Activated naive CD8-positive, alpha-beta T cell treated with anti-CD3 and anti-CD28 coated beads, Interleukin-2, amount 50 U/mL, for 24 hours (primary cell): ENCODE data around the gene GRIN2D.

Experiments used
- ATAC-seq: fragments of 150-1000 bp; cut with Tn5 transposase; one replicate; pipeline ENCODE4 v1.10.0; 2021
- DNase-seq: peaks from one replicate; pipeline ENCODE4 v3.0.0; 2021
- H3K27ac Mint-ChIP-seq: one replicate; pipeline ENCODE4 v1.8.0; 2021; ENCODE audit warnings: mild to moderate bottlenecking, mixed read lengths
- H3K27me3 Mint-ChIP-seq: one replicate; pipeline ENCODE4 v1.8.0; 2021; ENCODE audit warnings: mixed read lengths
- H3K36me3 Mint-ChIP-seq: one replicate; pipeline ENCODE4 v1.8.0; 2021; ENCODE audit warnings: low read depth, mixed read lengths
- H3K4me1 Mint-ChIP-seq: one replicate; pipeline ENCODE4 v1.8.0; 2021; ENCODE audit warnings: mixed read lengths
- H3K4me3 Mint-ChIP-seq: one replicate; pipeline ENCODE4 v1.8.0; 2021; ENCODE audit warnings: mild to moderate bottlenecking, moderate library complexity, mixed read lengths
- H3K9me3 Mint-ChIP-seq: one replicate; pipeline ENCODE4 v1.8.0; 2021; ENCODE audit warnings: mixed read lengths

GRIN2D gene

DNA sequence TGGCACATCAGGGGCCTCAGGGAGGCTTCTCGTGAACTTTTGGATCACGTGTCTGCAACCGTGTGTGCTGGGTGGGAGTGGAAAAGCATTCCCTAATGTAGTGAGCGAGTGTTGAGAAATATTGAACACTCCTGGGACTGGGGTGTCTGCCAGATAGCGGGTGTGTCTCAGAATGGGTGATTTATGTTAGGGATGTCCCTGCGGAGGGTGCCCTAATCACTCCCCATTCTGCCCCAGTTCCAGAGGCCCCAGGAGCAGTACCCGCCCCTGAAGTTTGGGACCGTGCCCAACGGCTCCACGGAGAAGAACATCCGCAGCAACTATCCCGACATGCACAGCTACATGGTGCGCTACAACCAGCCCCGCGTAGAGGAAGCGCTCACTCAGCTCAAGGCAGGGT lies 28.1 kb downstream of the GRIN2D start:
- Mint-ChIP-seq H3K4me1 (peaks cover 29% of the 10 kb centered on the region), H3K4me3 (no peak overlapping the region), H3K27me3 (peaks cover 21% of the 10 kb centered on the region), H3K9me3 (no peaks in the 10 kb centered on the region), H3K36me3 (no peaks in the 10 kb centered on the region), H3K27ac (no peak overlapping the region)
- DNase-seq: no peak
- ATAC-seq: no peak

DNA sequence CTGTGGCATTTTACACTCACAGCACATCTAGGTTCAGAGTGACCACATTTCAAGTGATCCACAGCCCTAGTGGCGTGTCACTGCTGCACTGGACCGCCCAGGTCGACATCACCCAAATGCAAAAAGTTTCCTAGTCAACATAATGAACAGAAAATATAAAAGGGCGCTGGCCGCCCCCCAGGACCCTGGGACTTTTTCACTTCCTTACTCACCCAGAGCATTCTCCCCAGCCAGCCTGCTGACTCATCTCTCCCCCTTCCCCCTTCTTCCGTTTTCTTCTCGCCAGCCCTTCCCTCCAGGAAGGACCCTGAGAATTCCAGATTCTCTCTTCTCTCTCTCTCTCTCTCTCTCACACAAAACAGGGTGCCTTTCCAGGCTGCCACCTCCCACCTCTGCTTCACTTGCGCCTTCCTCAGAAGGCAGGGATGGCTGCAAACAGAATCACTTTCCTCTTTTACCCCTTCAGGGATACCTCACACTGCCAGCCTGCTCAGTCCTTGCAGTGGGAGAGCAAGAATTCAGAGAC lies 31.3 kb downstream of the GRIN2D start:
- Mint-ChIP-seq H3K27ac (peak overlapping the region; percentile 45), H3K27me3 (peaks cover 10% of the 10 kb centered on the region), H3K4me1 (peaks cover 11% of the 10 kb centered on the region), H3K36me3 (no peaks in the 10 kb centered on the region), H3K4me3 (no peak overlapping the region), H3K9me3 (no peaks in the 10 kb centered on the region)
- ATAC-seq: peak; percentile 55
- DNase-seq: no peak

DNA sequence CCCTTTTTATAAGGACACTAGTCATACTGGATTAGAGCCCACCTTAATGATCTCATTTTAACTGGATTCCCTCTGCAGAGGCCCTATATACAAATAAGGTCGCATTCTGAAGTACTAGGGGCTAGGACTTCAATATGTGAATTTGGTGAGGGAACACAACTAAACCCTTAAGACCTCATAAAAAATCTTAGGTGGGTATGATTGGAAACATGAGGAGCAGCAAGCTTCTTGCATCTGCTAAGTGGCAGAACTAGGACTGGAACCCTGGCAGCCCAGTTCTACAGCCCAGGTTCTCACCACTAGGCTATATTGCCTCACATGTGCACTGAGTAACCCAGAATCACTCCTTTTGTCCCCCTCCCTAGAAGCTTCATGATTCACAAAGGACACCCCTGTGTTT lies 35.2 kb downstream of the GRIN2D start:
- Mint-ChIP-seq H3K27me3 (peaks cover 6% of the 10 kb centered on the region), H3K9me3 (no peaks in the 10 kb centered on the region), H3K36me3 (no peaks in the 10 kb centered on the region), H3K4me1 (peaks cover 9% of the 10 kb centered on the region), H3K27ac (no peak overlapping the region), H3K4me3 (no peak overlapping the region)
- DNase-seq (no peak), ATAC-seq (no peak)

DNA sequence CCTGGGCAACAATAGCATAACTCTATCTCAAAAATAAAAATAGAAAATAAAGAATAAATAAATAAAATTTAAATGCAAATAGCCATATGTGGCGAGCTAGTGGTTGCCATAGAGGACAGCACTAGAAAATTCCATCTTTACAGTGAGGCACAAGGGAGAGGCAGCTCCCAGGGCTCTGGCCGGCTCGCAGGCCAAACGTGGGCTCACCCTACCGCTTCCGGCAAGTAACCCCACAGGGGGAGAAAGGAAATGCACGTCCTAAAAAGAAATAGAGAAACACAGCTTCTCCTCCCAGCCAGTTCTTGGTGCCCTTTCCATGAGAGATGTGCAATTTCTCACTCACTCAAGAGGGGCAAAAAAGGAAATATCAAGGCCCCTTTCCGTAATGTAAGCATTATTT lies 39.9 kb downstream of the GRIN2D start:
- Mint-ChIP-seq H3K27me3 (peaks cover 15% of the 10 kb centered on the region), H3K9me3 (no peaks in the 10 kb centered on the region), H3K27ac (no peak overlapping the region), H3K4me3 (no peak overlapping the region), H3K4me1 (no peaks in the 10 kb centered on the region), H3K36me3 (no peaks in the 10 kb centered on the region)
- DNase-seq (no peak), ATAC-seq (no peak)

DNA sequence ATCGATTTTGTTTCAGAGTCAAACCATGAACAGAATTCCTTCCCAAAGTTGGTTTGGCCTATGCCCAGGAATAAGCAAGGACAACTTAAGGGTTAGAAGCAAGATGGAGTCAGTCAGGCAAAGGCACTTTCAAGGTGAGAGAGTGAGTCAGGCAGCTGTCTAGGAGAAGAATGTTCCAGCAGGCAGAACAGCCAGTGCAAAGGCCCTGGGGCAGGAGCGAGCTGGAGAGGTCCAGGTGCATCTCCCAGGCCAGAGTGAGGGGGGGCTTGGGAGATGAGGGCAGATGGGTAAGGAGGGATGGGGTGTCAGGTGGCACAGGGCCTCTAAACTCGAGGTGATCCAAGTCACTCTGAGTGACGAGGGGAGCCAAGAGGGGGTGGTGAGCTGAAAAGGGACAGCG lies 43.1 kb downstream of the GRIN2D start:
- Mint-ChIP-seq H3K9me3 (no peaks in the 10 kb centered on the region), H3K27me3 (peaks cover 20% of the 10 kb centered on the region), H3K27ac (no peak overlapping the region), H3K4me1 (no peaks in the 10 kb centered on the region), H3K36me3 (no peaks in the 10 kb centered on the region), H3K4me3 (no peak overlapping the region)
- ATAC-seq (no peak), DNase-seq (no peak)

DNA sequence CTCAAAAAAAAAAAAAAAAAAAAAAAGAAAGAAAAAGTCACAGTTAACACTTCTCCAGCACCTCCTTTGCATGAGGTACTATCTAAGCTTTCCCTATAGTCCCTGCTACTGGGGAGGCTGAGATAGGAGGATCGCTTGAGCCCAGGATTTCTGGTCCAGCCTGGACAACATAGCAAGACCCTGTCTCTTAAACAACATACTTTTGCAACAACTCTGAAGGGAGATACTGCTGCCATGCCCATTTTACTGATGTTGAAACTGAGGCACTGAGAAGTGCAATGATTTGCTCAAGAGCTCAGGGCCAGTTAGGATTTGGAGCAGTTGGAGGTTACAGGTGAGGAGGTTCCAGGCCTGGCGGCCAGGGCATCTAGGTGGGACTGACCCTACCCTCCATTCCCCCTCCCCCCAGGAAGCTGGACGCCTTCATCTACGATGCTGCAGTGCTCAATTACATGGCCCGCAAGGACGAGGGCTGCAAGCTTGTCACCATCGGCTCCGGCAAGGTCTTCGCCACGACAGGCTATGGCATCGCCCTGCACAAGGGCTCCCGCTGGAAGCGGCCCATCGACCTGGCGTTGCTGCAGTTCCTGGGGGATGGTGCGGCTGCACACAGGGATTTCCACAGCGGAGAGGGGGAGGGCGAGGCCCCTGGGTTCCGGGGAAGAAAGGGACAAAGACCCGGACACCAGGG lies 48.0 kb downstream of the GRIN2D start:
- ATAC-seq (no peak), DNase-seq (no peak)
- no peak overlapping the region for H3K4me3 Mint-ChIP-seq
- H3K27ac Mint-ChIP-seq: no peak overlapping the region
- H3K4me1 Mint-ChIP-seq: peaks cover 23% of the 10 kb centered on the region
- peaks cover 35% of the 10 kb centered on the region for H3K27me3 Mint-ChIP-seq
- H3K36me3 Mint-ChIP-seq: peaks cover 8% of the 10 kb centered on the region
- H3K9me3 Mint-ChIP-seq: no peaks in the 10 kb centered on the region

DNA sequence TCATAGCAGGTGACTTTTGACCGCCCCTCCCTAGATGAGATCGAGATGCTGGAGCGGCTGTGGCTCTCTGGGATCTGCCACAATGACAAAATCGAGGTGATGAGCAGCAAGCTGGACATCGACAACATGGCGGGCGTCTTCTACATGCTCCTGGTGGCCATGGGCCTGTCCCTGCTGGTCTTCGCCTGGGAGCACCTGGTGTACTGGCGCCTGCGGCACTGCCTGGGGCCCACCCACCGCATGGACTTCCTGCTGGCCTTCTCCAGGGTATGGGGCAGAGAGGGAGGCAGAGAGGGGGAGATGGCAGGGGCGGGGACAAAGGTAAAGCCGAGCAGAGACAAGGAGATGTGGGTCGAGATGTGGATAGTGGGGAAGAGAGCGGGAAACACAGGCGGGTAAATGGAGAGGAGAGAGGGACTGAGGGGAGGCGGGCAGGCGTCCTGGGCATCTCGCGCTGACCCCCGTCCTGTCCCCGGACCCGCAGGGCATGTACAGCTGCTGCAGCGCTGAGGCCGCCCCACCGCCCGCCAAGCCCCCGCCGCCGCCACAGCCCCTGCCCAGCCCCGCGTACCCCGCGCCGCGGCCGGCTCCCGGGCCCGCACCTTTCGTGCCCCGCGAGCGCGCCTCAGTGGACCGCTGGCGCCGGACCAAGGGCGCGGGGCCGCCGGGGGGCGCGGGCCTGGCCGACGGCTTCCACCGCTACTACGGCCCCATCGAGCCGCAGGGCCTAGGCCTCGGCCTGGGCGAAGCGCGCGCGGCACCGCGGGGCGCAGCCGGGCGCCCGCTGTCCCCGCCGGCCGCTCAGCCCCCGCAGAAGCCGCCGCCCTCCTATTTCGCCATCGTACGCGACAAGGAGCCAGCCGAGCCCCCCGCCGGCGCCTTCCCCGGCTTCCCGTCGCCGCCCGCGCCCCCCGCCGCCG lies 48.9 kb downstream of the GRIN2D start:
- ATAC-seq: no peak
- no peak overlapping the region for H3K27ac Mint-ChIP-seq
- no peak for DNase-seq
- H3K4me1 Mint-ChIP-seq: peaks cover 29% of the 10 kb centered on the region
- peaks cover 14% of the 10 kb centered on the region for H3K36me3 Mint-ChIP-seq
- H3K9me3 Mint-ChIP-seq: no peaks in the 10 kb centered on the region
- H3K27me3 Mint-ChIP-seq: peaks cover 32% of the 10 kb centered on the region
- H3K4me3 Mint-ChIP-seq: no peak overlapping the region

DNA sequence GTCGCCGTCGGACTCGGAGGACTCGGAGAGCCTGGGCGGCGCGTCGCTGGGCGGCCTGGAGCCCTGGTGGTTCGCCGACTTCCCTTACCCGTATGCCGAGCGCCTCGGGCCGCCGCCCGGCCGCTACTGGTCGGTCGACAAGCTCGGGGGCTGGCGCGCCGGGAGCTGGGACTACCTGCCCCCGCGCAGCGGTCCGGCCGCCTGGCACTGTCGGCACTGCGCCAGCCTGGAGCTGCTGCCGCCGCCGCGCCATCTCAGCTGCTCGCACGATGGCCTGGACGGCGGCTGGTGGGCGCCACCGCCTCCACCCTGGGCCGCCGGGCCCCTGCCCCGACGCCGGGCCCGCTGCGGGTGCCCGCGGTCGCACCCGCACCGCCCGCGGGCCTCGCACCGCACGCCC lies 49.8 kb downstream of the GRIN2D start:
- Mint-ChIP-seq H3K36me3 (peaks cover 23% of the 10 kb centered on the region), H3K4me3 (no peak overlapping the region), H3K4me1 (peaks cover 38% of the 10 kb centered on the region), H3K27ac (no peak overlapping the region), H3K9me3 (no peaks in the 10 kb centered on the region), H3K27me3 (peaks cover 25% of the 10 kb centered on the region)
- DNase-seq: no peak
- ATAC-seq: no peak
